ENCODE data around the gene ITGA3. TPM values are rescaled to one million over a fixed set of nuclear protein-coding genes. Genes with fewer than 3 reads are reported as not detected.
A peak's percentile ranks its signal among the peaks of the same experiment; 100 is the strongest.

ITGA3 gene
- total and polyA plus RNA-seq, 2 of the 13 experiments (the other 11 are each of a cell fraction or from before 2014, with no cell fraction given): 0.48 to 0.69 TPM

DNA sequence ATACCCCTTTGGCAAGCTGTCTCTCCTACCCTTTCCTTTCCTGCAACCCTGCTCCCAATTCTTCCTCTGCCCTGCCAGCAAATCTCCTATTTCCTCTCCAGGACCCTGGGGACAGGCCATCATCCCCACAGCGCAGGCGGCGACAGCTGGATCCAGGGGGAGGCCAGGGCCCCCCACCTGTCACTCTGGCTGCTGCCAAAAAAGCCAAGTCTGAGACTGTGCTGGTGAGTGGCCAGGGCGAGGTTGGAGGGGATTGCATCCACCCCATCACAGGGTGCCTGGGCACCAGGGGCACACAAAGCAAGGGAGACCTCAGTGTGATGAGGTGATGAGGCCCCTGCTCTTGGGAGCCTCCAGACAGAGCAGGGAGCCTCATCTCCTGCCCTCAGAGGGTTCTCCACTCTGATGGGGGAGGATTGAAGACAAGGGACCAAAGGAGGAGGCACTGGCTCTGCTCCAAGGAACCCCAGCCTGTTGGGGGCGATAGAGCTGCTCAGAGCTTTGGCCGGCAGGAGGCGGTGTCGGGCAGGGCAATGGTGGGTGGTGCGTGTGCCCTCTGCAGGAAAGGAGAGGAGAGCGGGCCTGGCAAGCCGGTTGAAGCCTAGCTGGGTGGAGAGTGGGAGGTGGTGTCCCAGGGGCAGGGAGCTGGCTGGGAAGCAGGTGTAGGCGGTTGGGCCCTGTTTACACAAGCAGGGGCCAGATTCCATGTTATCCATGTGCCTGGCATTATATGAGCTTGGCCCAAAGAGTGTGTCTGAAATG lies 23.6 kb downstream of the ITGA3 start (continued):
- TF ChIP-seq ZNF790 (CRISPR knock-in tag; IDR thresholded peaks at IDR 0.05; ENCODE audit: borderline replicate concordance) (no peak), MIER3 (CRISPR knock-in tag; IDR thresholded peaks at IDR 0.05; ENCODE audit: borderline replicate concordance) (peak; percentile 50; the same call in 1 of the 2 replicates), HDAC6 (IDR thresholded peaks at IDR 0.05; ENCODE audit: low read depth, low read length) (no peak), ZNF230 (CRISPR knock-in tag; IDR thresholded peaks at IDR 0.05) (no peak), ELF3 (CRISPR knock-in tag; IDR thresholded peaks at IDR 0.05) (no peak), ZNF660 (CRISPR knock-in tag; IDR thresholded peaks at IDR 0.05; ENCODE audit: borderline replicate concordance, low read depth) (no peak), ZBTB21 (CRISPR knock-in tag; IDR thresholded peaks at IDR 0.05) (no peak), PPARG (CRISPR knock-in tag; conservative IDR thresholded peaks at IDR 0.05) (no peak), ZNF552 (CRISPR knock-in tag; IDR thresholded peaks at IDR 0.05; ENCODE audit: borderline replicate concordance) (no peak), ZNF558 (CRISPR knock-in tag; IDR thresholded peaks at IDR 0.05; ENCODE audit: borderline replicate concordance) (no peak)
- TF ChIP-seq, protein P1, sequence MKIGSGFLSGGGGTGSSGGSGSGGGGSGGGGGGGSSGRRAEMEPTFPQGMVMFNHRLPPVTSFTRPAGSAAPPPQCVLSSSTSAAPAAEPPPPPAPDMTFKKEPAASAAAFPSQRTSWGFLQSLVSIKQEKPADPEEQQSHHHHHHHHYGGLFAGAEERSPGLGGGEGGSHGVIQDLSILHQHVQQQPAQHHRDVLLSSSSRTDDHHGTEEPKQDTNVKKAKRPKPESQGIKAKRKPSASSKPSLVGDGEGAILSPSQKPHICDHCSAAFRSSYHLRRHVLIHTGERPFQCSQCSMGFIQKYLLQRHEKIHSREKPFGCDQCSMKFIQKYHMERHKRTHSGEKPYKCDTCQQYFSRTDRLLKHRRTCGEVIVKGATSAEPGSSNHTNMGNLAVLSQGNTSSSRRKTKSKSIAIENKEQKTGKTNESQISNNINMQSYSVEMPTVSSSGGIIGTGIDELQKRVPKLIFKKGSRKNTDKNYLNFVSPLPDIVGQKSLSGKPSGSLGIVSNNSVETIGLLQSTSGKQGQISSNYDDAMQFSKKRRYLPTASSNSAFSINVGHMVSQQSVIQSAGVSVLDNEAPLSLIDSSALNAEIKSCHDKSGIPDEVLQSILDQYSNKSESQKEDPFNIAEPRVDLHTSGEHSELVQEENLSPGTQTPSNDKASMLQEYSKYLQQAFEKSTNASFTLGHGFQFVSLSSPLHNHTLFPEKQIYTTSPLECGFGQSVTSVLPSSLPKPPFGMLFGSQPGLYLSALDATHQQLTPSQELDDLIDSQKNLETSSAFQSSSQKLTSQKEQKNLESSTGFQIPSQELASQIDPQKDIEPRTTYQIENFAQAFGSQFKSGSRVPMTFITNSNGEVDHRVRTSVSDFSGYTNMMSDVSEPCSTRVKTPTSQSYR (CRISPR knock-in tag; IDR thresholded peaks at IDR 0.05; ENCODE audit: borderline replicate concordance): 0 out of 2 replicates have a peak, but pooled peaks have one; percentile 14
- TF ChIP-seq, protein P2, sequence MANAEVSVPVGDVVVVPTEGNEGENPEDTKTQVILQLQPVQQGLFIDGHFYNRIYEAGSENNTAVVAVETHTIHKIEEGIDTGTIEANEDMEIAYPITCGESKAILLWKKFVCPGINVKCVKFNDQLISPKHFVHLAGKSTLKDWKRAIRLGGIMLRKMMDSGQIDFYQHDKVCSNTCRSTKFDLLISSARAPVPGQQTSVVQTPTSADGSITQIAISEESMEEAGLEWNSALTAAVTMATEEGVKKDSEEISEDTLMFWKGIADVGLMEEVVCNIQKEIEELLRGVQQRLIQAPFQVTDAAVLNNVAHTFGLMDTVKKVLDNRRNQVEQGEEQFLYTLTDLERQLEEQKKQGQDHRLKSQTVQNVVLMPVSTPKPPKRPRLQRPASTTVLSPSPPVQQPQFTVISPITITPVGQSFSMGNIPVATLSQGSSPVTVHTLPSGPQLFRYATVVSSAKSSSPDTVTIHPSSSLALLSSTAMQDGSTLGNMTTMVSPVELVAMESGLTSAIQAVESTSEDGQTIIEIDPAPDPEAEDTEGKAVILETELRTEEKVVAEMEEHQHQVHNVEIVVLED (CRISPR knock-in tag; IDR thresholded peaks at IDR 0.05; ENCODE audit: borderline replicate concordance): no peak
- TF ChIP-seq, protein P3, sequence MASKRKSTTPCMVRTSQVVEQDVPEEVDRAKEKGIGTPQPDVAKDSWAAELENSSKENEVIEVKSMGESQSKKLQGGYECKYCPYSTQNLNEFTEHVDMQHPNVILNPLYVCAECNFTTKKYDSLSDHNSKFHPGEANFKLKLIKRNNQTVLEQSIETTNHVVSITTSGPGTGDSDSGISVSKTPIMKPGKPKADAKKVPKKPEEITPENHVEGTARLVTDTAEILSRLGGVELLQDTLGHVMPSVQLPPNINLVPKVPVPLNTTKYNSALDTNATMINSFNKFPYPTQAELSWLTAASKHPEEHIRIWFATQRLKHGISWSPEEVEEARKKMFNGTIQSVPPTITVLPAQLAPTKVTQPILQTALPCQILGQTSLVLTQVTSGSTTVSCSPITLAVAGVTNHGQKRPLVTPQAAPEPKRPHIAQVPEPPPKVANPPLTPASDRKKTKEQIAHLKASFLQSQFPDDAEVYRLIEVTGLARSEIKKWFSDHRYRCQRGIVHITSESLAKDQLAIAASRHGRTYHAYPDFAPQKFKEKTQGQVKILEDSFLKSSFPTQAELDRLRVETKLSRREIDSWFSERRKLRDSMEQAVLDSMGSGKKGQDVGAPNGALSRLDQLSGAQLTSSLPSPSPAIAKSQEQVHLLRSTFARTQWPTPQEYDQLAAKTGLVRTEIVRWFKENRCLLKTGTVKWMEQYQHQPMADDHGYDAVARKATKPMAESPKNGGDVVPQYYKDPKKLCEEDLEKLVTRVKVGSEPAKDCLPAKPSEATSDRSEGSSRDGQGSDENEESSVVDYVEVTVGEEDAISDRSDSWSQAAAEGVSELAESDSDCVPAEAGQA (IDR thresholded peaks at IDR 0.05; ENCODE audit: low read depth): no peak
- TF ChIP-seq, protein P3 (CRISPR knock-in tag; IDR thresholded peaks at IDR 0.05; ENCODE audit: borderline replicate concordance): no peak
- TF ChIP-seq, protein P4, sequence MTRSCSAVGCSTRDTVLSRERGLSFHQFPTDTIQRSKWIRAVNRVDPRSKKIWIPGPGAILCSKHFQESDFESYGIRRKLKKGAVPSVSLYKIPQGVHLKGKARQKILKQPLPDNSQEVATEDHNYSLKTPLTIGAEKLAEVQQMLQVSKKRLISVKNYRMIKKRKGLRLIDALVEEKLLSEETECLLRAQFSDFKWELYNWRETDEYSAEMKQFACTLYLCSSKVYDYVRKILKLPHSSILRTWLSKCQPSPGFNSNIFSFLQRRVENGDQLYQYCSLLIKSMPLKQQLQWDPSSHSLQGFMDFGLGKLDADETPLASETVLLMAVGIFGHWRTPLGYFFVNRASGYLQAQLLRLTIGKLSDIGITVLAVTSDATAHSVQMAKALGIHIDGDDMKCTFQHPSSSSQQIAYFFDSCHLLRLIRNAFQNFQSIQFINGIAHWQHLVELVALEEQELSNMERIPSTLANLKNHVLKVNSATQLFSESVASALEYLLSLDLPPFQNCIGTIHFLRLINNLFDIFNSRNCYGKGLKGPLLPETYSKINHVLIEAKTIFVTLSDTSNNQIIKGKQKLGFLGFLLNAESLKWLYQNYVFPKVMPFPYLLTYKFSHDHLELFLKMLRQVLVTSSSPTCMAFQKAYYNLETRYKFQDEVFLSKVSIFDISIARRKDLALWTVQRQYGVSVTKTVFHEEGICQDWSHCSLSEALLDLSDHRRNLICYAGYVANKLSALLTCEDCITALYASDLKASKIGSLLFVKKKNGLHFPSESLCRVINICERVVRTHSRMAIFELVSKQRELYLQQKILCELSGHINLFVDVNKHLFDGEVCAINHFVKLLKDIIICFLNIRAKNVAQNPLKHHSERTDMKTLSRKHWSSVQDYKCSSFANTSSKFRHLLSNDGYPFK (CRISPR knock-in tag; IDR thresholded peaks at IDR 0.05; ENCODE audit: borderline replicate concordance): peak; percentile 74; the same call in 1 of the 2 replicates
